Neural progenitor cell (in vitro differentiated cells): ENCODE results near the gene PDHA2. TPM values are rescaled to one million over a fixed set of nuclear protein-coding genes. Genes with fewer than 3 reads are reported as not detected.

ENCODE experiments used
- DNase-seq: peaks from one replicate; pipeline ENCODE4 v3.0.0-alpha.2; 2016; ENCODE audit warnings: low spot score
- H2AFZ ChIP-seq: fragments of 200-600 bp; sonication (generic); replicated peaks from 2 replicates; pipeline ENCODE4 v1.6.1; 2016; ENCODE audit warnings: antibody characterized with exemption
- H3F3A ChIP-seq: fragments of 200-600 bp; sonication (generic); 2 replicates; pipeline ENCODE4 v1.6.1; 2016; ENCODE audit warnings: antibody characterized with exemption, low read depth
- H3K27ac ChIP-seq: fragments of 200-600 bp; sonication (generic); 2 replicates; pipeline ENCODE4 v1.5.1; 2016; ENCODE audit warnings: mild to moderate bottlenecking
- H3K27me3 ChIP-seq: fragments of 200-600 bp; sonication (generic); 2 replicates; pipeline ENCODE4 v1.6.1; 2016; ENCODE audit warnings: mild to moderate bottlenecking, moderate library complexity
- H3K36me3 ChIP-seq: fragments of 200-600 bp; sonication (generic); 2 replicates; pipeline ENCODE4 v1.5.1; 2016
- H3K4me1 ChIP-seq: fragments of 200-600 bp; sonication (generic); 2 replicates; pipeline ENCODE4 v1.6.1; 2016; ENCODE audit warnings: mixed run types
- H3K4me2 ChIP-seq: fragments of 200-600 bp; sonication (generic); 2 replicates; pipeline ENCODE4 v1.6.1; 2016
- H3K4me3 ChIP-seq: fragments of 200-600 bp; sonication (generic); 2 replicates; pipeline ENCODE4 v1.5.1; 2016
- H3K79me2 ChIP-seq: fragments of 200-600 bp; sonication (generic); 2 replicates; pipeline ENCODE4 v1.6.1; 2016; ENCODE audit warnings: low read depth
- H3K9ac ChIP-seq: fragments of 200-600 bp; sonication (generic); 2 replicates; pipeline ENCODE4 v1.6.1; 2016
- H3K9me3 ChIP-seq: fragments of 200-600 bp; sonication (generic); 2 replicates; pipeline ENCODE4 v1.5.1; 2016; ENCODE audit warnings: low read depth
- H4K20me1 ChIP-seq: fragments of 200-600 bp; sonication (generic); 2 replicates; pipeline ENCODE4 v1.6.1; 2016; ENCODE audit warnings: low read depth
- H3K27ac Mint-ChIP-seq: 3 replicates; pipeline ENCODE4 v1.8.0; 2021; ENCODE audit warnings: mixed read lengths
- H3K27me3 Mint-ChIP-seq: 2 replicates; pipeline ENCODE4 v1.8.0; 2022; ENCODE audit warnings: low read depth, mild to moderate bottlenecking, inconsistent platforms, moderate library complexity, mixed read lengths; ENCODE audit not compliant: insufficient read depth
- H3K36me3 Mint-ChIP-seq: 3 replicates; pipeline ENCODE4 v1.8.0; 2021; ENCODE audit warnings: mixed read lengths
- H3K4me1 Mint-ChIP-seq: 3 replicates; pipeline ENCODE4 v1.8.0; 2021; ENCODE audit warnings: mixed read lengths
- H3K4me3 Mint-ChIP-seq: 3 replicates; pipeline ENCODE4 v1.8.0; 2021; ENCODE audit warnings: mild to moderate bottlenecking, moderate library complexity, mixed read lengths
- H3K9me3 Mint-ChIP-seq: 3 replicates; pipeline ENCODE4 v1.8.0; 2020; ENCODE audit warnings: mixed read lengths
- EZH2 ChIP-seq: fragments of 200-600 bp; sonication (generic); IDR thresholded peaks from 2 replicates; pipeline ENCODE4 v1.6.1; 2017; ENCODE audit warnings: antibody characterized with exemption, mild to moderate bottlenecking, moderate library complexity
- EZH2phosphoT487 ChIP-seq: fragments of 200-600 bp; sonication (generic); IDR thresholded peaks from 2 replicates; pipeline ENCODE4 v1.6.1; 2017; ENCODE audit warnings: antibody characterized with exemption
- total RNA-seq: library from RNA; depleted of rRNA; stranded (reverse); fragments of >200 nt; gene quantifications from 2 replicates; pipeline ENCODE4 v1.2.3, GENCODE V29; 2015; ENCODE audit warnings: low replicate concordance
- TF ChIP-seq, protein P1 (sequence below): fragments of 200-600 bp; sonication (generic); IDR thresholded peaks from 2 replicates; pipeline ENCODE4 v1.5.1; 2017; ENCODE audit warnings: antibody characterized with exemption, mild to moderate bottlenecking

PDHA2 gene
- total RNA-seq, 1 donor from 2014 or later, result not detected

DNA sequence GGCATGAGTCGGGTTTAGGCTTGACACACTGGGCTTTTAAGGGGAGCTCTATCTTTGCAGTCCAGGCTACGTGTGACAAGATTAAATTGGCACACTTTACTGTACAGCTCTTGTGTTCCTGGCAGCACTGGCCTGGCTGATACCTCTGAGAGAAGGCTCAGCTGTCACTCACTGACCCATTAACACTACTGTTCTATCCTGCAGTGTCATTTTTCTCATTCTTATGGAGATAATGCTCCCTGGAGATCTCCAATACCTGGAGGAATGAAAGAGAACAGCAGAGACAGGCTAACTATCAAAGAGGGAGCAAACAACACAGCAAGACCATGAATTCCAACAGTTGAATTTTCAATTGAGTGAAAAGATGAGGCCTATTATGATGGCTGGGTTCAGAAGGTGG lies 1.7 kb upstream of the PDHA2 start:
- Histone ChIP-seq H3K79me2 (no peaks in the 10 kb centered on the region), H3K4me2 (no peak overlapping the region), H3K9ac (no peak overlapping the region), H4K20me1 (no peaks in the 10 kb centered on the region), H2AFZ (peak overlapping the region; percentile 42), H3K4me1 (peaks cover 10% of the 10 kb centered on the region), H3K27ac (no peak overlapping the region), H3K27me3 (no peaks in the 10 kb centered on the region), H3K4me3 (no peak overlapping the region), H3F3A (no peaks in the 10 kb centered on the region), H3K9me3 (no peaks in the 10 kb centered on the region), H3K36me3 (no peaks in the 10 kb centered on the region)
- TF ChIP-seq, protein P1, sequence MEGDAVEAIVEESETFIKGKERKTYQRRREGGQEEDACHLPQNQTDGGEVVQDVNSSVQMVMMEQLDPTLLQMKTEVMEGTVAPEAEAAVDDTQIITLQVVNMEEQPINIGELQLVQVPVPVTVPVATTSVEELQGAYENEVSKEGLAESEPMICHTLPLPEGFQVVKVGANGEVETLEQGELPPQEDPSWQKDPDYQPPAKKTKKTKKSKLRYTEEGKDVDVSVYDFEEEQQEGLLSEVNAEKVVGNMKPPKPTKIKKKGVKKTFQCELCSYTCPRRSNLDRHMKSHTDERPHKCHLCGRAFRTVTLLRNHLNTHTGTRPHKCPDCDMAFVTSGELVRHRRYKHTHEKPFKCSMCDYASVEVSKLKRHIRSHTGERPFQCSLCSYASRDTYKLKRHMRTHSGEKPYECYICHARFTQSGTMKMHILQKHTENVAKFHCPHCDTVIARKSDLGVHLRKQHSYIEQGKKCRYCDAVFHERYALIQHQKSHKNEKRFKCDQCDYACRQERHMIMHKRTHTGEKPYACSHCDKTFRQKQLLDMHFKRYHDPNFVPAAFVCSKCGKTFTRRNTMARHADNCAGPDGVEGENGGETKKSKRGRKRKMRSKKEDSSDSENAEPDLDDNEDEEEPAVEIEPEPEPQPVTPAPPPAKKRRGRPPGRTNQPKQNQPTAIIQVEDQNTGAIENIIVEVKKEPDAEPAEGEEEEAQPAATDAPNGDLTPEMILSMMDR, result no peak
- TF ChIP-seq EZH2 (no peak), EZH2phosphoT487 (no peak)
- H3K4me1 Mint-ChIP-seq, result peaks cover 17% of the 10 kb centered on the region
- H3K9me3 Mint-ChIP-seq, result peaks cover 14% of the 10 kb centered on the region
- H3K4me3 Mint-ChIP-seq, result no peak overlapping the region
- H3K27me3 Mint-ChIP-seq, result peaks cover 3% of the 10 kb centered on the region
- H3K36me3 Mint-ChIP-seq, result peaks cover 2% of the 10 kb centered on the region
- H3K27ac Mint-ChIP-seq, result peak overlapping the region; percentile 11
- peak; percentile 8 for DNase-seq

DNA sequence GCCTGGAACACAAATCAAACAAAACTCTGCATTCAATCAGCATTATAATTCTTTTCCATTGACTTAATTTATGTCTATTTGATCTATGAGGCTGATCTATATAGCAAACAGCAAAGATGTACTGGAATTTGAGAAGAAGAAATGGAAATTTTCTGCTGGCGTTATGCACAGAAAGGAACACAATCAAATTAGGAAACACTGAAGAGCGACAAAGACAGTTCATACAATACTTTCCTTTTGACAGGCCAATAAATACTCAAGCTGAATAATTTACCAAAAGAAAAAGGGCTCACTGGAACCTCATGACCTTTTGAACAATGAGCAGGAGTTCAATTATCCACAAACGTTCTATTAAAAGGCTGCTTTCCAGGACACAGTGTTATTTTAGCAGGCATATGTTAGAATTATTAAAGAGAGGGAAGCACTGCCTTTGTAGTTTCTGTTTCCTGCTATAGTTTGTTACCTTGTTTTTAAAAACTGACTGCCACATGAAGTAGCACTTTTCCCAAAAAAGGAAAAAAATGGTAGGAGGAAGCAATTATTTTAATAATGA lies 8.1 kb downstream of the PDHA2 start:
- H3K4me3 ChIP-seq, result no peak overlapping the region
- no peaks in the 10 kb centered on the region for H3K9me3 ChIP-seq
- no peaks in the 10 kb centered on the region for H4K20me1 ChIP-seq
- no peaks in the 10 kb centered on the region for H3K27me3 ChIP-seq
- peaks cover 5% of the 10 kb centered on the region for H3K4me1 ChIP-seq
- no peak overlapping the region for H2AFZ ChIP-seq
- no peaks in the 10 kb centered on the region for H3K36me3 ChIP-seq
- no peak overlapping the region for H3K4me2 ChIP-seq
- H3F3A ChIP-seq, result no peaks in the 10 kb centered on the region
- H3K27me3 Mint-ChIP-seq, result no peaks in the 10 kb centered on the region
- TF ChIP-seq EZH2phosphoT487 (no peak), EZH2 (no peak)
- TF ChIP-seq, protein P1, result no peak
- no peaks in the 10 kb centered on the region for H3K79me2 ChIP-seq
- no peak for DNase-seq
- peaks cover 12% of the 10 kb centered on the region for H3K4me1 Mint-ChIP-seq
- no peak overlapping the region for H3K27ac ChIP-seq
- peaks cover 2% of the 10 kb centered on the region for H3K36me3 Mint-ChIP-seq
- no peaks in the 10 kb centered on the region for H3K9me3 Mint-ChIP-seq
- H3K4me3 Mint-ChIP-seq, result no peak overlapping the region
- no peak overlapping the region for H3K9ac ChIP-seq
- H3K27ac Mint-ChIP-seq, result peak overlapping the region; percentile 8

DNA sequence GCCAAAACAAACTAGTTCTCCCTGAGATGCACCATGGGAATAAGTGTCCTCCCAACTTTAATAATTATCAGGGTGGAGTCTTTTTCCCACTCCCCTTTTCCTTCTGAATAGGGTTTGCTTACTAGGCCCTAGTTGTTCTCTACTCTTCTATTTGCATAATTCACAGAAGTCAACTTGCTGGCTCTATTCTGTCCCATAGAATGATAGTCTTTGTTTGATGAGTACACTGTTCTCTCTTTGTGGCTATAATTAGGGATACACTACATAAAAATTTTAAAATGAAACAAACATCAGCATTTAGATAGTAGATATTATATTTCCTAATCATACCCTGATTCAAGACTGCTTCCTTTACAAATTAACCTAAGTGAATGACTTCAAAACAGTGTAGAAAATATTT lies 10.3 kb downstream of the PDHA2 start:
- Mint-ChIP-seq H3K9me3 (no peaks in the 10 kb centered on the region), H3K36me3 (peaks cover 2% of the 10 kb centered on the region), H3K4me3 (no peak overlapping the region), H3K27ac (no peak overlapping the region), H3K4me1 (peaks cover 12% of the 10 kb centered on the region), H3K27me3 (no peaks in the 10 kb centered on the region)
- H3K9ac ChIP-seq, result no peak overlapping the region
- no peaks in the 10 kb centered on the region for H3K36me3 ChIP-seq
- no peak for DNase-seq
- no peak overlapping the region for H3K4me2 ChIP-seq
- no peaks in the 10 kb centered on the region for H3K79me2 ChIP-seq
- H3K4me3 ChIP-seq, result no peak overlapping the region
- TF ChIP-seq, protein P1, result no peak
- TF ChIP-seq EZH2phosphoT487 (no peak), EZH2 (no peak)
- no peaks in the 10 kb centered on the region for H3F3A ChIP-seq
- no peak overlapping the region for H2AFZ ChIP-seq
- H3K9me3 ChIP-seq, result no peaks in the 10 kb centered on the region
- H3K27me3 ChIP-seq, result no peaks in the 10 kb centered on the region
- no peaks in the 10 kb centered on the region for H4K20me1 ChIP-seq
- peaks cover 5% of the 10 kb centered on the region for H3K4me1 ChIP-seq
- H3K27ac ChIP-seq, result no peak overlapping the region
